K562 (cell line): ENCODE data around the gene IFIT2. TPM values are rescaled to one million over a fixed set of nuclear protein-coding genes. Genes with fewer than 3 reads are reported as not detected.
A peak's percentile ranks its signal among the peaks of the same experiment; 100 is the strongest.

ENCODE experiments used
- BHLHE40 ChIP-seq: IDR thresholded peaks from 2 replicates; pipeline ENCODE4 v1.6.1; 2011; ENCODE audit warnings: low read length, improper control_type of control experiment
- C11orf30 ChIP-seq: fragments of 450-650 bp; IDR thresholded peaks from 2 replicates; pipeline ENCODE4 v1.6.1; 2016; ENCODE audit warnings: low read depth, mild to moderate bottlenecking
- DIDO1 ChIP-seq: fragments of 450-650 bp; IDR thresholded peaks from 2 replicates; pipeline ENCODE4 v1.6.1; 2016; ENCODE audit warnings: low read depth, missing biosample characterization, missing genetic modification characterization
- FOXJ2 ChIP-seq: fragments of 200-800 bp; sonication (Bioruptor generic); IDR thresholded peaks from 2 replicates; pipeline ENCODE4 v1.6.1; 2016; ENCODE audit warnings: missing genetic modification characterization, missing compliant biosample characterization
- GABPA ChIP-seq: fragments of 200-800 bp; sonication (Bioruptor generic); conservative IDR thresholded peaks from 2 replicates; pipeline ENCODE4 v1.6.1; 2016; ENCODE audit warnings: low read depth, missing genetic modification characterization, missing compliant biosample characterization
- GMEB1 ChIP-seq: fragments of 250-450 bp; sonication (Bioruptor Pico); IDR thresholded peaks from 2 replicates; pipeline ENCODE4 v1.4.0; 2020; ENCODE audit warnings: mild to moderate bottlenecking
- MED1 ChIP-seq: sonication (generic); formaldehyde crosslinking; IDR thresholded peaks from 2 replicates; pipeline ENCODE4 v1.8.1; 2023; ENCODE audit warnings: missing genetic modification reagents, borderline replicate concordance
- NCOA1 ChIP-seq: fragments of 450-650 bp; IDR thresholded peaks from 2 replicates; pipeline ENCODE4 v1.6.1; 2016; ENCODE audit warnings: low read depth
- PHB2 ChIP-seq: fragments of 450-650 bp; IDR thresholded peaks from 2 replicates; pipeline ENCODE4 v1.6.1; 2017; ENCODE audit warnings: low read depth
- PHTF2 ChIP-seq: fragments of 250-450 bp; sonication (Bioruptor Pico); IDR thresholded peaks from 2 replicates; pipeline ENCODE4 v1.5.0; 2021; ENCODE audit warnings: mild to moderate bottlenecking
- POLR2H ChIP-seq: IDR thresholded peaks from 2 replicates; pipeline ENCODE4 v1.6.1; 2016; ENCODE audit warnings: missing genetic modification characterization, low read depth, mild to moderate bottlenecking, control low read depth, missing compliant biosample characterization, moderate library complexity
- SMARCA5 ChIP-seq: fragments of 450-650 bp; IDR thresholded peaks from 2 replicates; pipeline ENCODE4 v1.6.1; 2016
- SRSF1 ChIP-seq: fragments of 200-400 bp; formaldehyde crosslinking; IDR thresholded peaks from 2 replicates; pipeline ENCODE4 v1.6.1; 2017; ENCODE audit warnings: mild to moderate bottlenecking, low read depth, low read length, moderate library complexity
- TAF9B ChIP-seq: fragments of 450-650 bp; IDR thresholded peaks from 2 replicates; pipeline ENCODE4 v1.6.1; 2018; ENCODE audit warnings: mild to moderate bottlenecking; ENCODE audit not compliant: partially characterized antibody
- THAP7 ChIP-seq: fragments of 250-450 bp; sonication (Bioruptor Pico); IDR thresholded peaks from 2 replicates; pipeline ENCODE4 v1.5.0; 2021
- ZFPM2 ChIP-seq: fragments of 250-450 bp; sonication (Bioruptor Pico); IDR thresholded peaks from 2 replicates; pipeline ENCODE4 v1.5.1; 2022; ENCODE audit warnings: mild to moderate bottlenecking
- ZNF592 ChIP-seq: fragments of 450-650 bp; IDR thresholded peaks from 2 replicates; pipeline ENCODE4 v1.6.1; 2017; ENCODE audit warnings: antibody characterized with exemption, mild to moderate bottlenecking
- ZNF609 ChIP-seq: sonication (generic); formaldehyde crosslinking; IDR thresholded peaks from 2 replicates; pipeline ENCODE4 v1.8.1; 2023; ENCODE audit warnings: missing genetic modification reagents, mild to moderate bottlenecking, borderline replicate concordance
- polyA plus RNA-seq, 8 experiments: library from polyadenylated mRNA; depleted of rRNA in 4 of 8; stranded (reverse) in 5 of 8; unstranded in 3 of 8; fragments of >200 nt; fragmentation: Nextera tagmentation in 2 of 8; fragmentation: Illumina TruSeq in 1 of 8; extraction: Ambion mirVana in 2 of 8; extraction: Trizol in 1 of 8; gene quantifications; 2 replicates each; pipeline versions ENCODE4 v1.2.1 to v1.2.3, GENCODE V29; 2011 to 2014; ENCODE audit warnings: inconsistent platforms in 1 of 8, missing spikeins in 1 of 8
- total RNA-seq, 7 experiments: library from RNA; depleted of rRNA in 6 of 7; stranded (reverse); fragments of >200 nt in 6 of 7; fragmentation: Illumina TruSeq in 2 of 7; extraction: Trizol in 2 of 7; gene quantifications; 2 replicates each; pipeline versions ENCODE4 v1.2.1 to v1.2.3, GENCODE V29; 2011 to 2021; ENCODE audit warnings: low replicate concordance in 1 of 7

IFIT2 gene
- total and polyA plus RNA-seq, 9 of the 15 experiments (the other 6 are each of a cell fraction or from before 2014, with no cell fraction given), result 0.03 to 0.25 (median 0.10) TPM; not detected in 1

GRCh38 chr10:89327803-89328441 lies 26.1 kb downstream of the IFIT2 start, which contains the start of gene IFIT3 (continued):
- TF ChIP-seq ZNF592 (0 out of 2 replicates have a peak, but pooled peaks have one; percentile 63), ZNF609 (no peak), SRSF1 (no peak), GABPA (tag) (peak; percentile 68), NCOA1 (no peak), THAP7 (CRISPR knock-in tag) (no peak), DIDO1 (tag) (no peak), FOXJ2 (0 out of 2 replicates have a peak, but pooled peaks have one; percentile 47), SMARCA5 (no peak), MED1 (no peak), TAF9B (peak; percentile 40), PHTF2 (CRISPR knock-in tag) (no peak), ZFPM2 (no peak), PHB2 (no peak), GMEB1 (CRISPR knock-in tag) (no peak), POLR2H (peak; percentile 82), BHLHE40 (0 out of 2 replicates have a peak, but pooled peaks have one; percentile 14), C11orf30 (peak; percentile 65)
